ENCODE data around the gene ABHD2. TPM values are rescaled to one million over a fixed set of nuclear protein-coding genes. Genes with fewer than 3 reads are reported as not detected.

The ABHD2 gene
- total RNA-seq, 2 experiments from 2014 or later, result 36.0 to 39.2 TPM

GRCh38 chr15:89198196-89198595 is 109.9 kb downstream of the ABHD2 start:
- ChIA-PET CTCF (interaction anchor here (2.1 kb wide), 1 partner anchor 9 kb away, joined by 7 read pairs; no protein-coding TSS in a partner anchor), POLR2A (no interaction called here)
- Histone ChIP-seq H3K36me3 (ENCODE audit: insufficient read depth, low read length) (peaks cover 51% of the 10 kb centered on the region), H3K9me3 (ENCODE audit: control insufficient read depth in 1 of 2, insufficient read depth in 1 of 2, low read length in 2 of 2) (no peaks in the 10 kb centered on the region), H3K27me3 (ENCODE audit: control insufficient read depth in 1 of 2, insufficient read depth in 2 of 2, low read length in 2 of 2) (no peaks in the 10 kb centered on the region), H3K27ac (ENCODE audit: low read depth in 1 of 2, low read length in 2 of 2) (no peak overlapping the region), H3K4me1 (ENCODE audit: insufficient read depth, low read length) (peaks cover under 1% of the 10 kb centered on the region), H3K4me3 (ENCODE audit: low read length) (no peak overlapping the region)
- no peak for TF ChIP-seq CTCF (IDR thresholded peaks at IDR 0.05)
- no peak overlapping the region for H3K4me3 Mint-ChIP-seq
- no peak for ATAC-seq (ENCODE audit: poor library complexity)
- no peaks in the 10 kb centered on the region for H3K9me3 Mint-ChIP-seq
- H3K27ac Mint-ChIP-seq, result no peak overlapping the region
- H3K36me3 Mint-ChIP-seq (ENCODE audit: low read depth), result peaks cover 71% of the 10 kb centered on the region
- H3K4me1 Mint-ChIP-seq (ENCODE audit: low read depth), result peaks cover under 1% of the 10 kb centered on the region
- no peaks in the 10 kb centered on the region for H3K27me3 Mint-ChIP-seq
- intact Hi-C loops (cut with DNase I, micrococcal nuclease), result no loop called here
- DNase-seq, result no peak

- H3K27me3 ChIP-seq (ENCODE audit: control insufficient read depth in 1 of 2, insufficient read depth in 2 of 2, low read length in 2 of 2), result no peaks in the 10 kb centered on the region
- no peak for TF ChIP-seq CTCF (IDR thresholded peaks at IDR 0.05)
- Mint-ChIP-seq H3K4me3 (no peak overlapping the region), H3K27me3 (no peaks in the 10 kb centered on the region), H3K9me3 (no peaks in the 10 kb centered on the region), H3K36me3 (ENCODE audit: low read depth) (peaks cover 66% of the 10 kb centered on the region), H3K4me1 (ENCODE audit: low read depth) (peaks cover 8% of the 10 kb centered on the region), H3K27ac (no peak overlapping the region)
- peaks cover 45% of the 10 kb centered on the region for H3K36me3 ChIP-seq (ENCODE audit: insufficient read depth, low read length)
- DNase-seq (no peak), ATAC-seq (ENCODE audit: poor library complexity) (no peak)
- POLR2A ChIA-PET, result no interaction called here
- H3K4me3 ChIP-seq (ENCODE audit: low read length), result no peak overlapping the region
- CTCF ChIA-PET, result interaction anchor here (2.1 kb wide), 1 partner anchor 8 kb away, joined by 7 read pairs; no protein-coding TSS in a partner anchor
- H3K4me1 ChIP-seq (ENCODE audit: insufficient read depth, low read length), result peaks cover 8% of the 10 kb centered on the region
- H3K27ac ChIP-seq (ENCODE audit: low read depth in 1 of 2, low read length in 2 of 2), result no peak overlapping the region
- H3K9me3 ChIP-seq (ENCODE audit: control insufficient read depth in 1 of 2, insufficient read depth in 1 of 2, low read length in 2 of 2), result no peaks in the 10 kb centered on the region
- intact Hi-C loops (cut with DNase I, micrococcal nuclease), result no loop called here
Measured at GRCh38 chr15:89198934-89199333, 110.7 kb downstream of the ABHD2 start.

GRCh38 chr15:89199746-89200145 is 111.5 kb downstream of the ABHD2 start:
- no peak for ATAC-seq (ENCODE audit: poor library complexity)
- H3K36me3 Mint-ChIP-seq (ENCODE audit: low read depth), result peaks cover 58% of the 10 kb centered on the region
- TF ChIP-seq CTCF (IDR thresholded peaks at IDR 0.05), result no peak

More at GRCh38 chr15:89199746-89200145, 111.5 kb downstream of the ABHD2 start:
- intact Hi-C loops (cut with DNase I, micrococcal nuclease), result no loop called here
- H3K4me3 Mint-ChIP-seq, result no peak overlapping the region
- Histone ChIP-seq H3K27ac (ENCODE audit: low read depth in 1 of 2, low read length in 2 of 2) (no peak overlapping the region), H3K4me1 (ENCODE audit: insufficient read depth, low read length) (peaks cover 15% of the 10 kb centered on the region), H3K9me3 (ENCODE audit: control insufficient read depth in 1 of 2, insufficient read depth in 1 of 2, low read length in 2 of 2) (no peaks in the 10 kb centered on the region), H3K4me3 (ENCODE audit: low read length) (no peak overlapping the region), H3K36me3 (ENCODE audit: insufficient read depth, low read length) (peaks cover 37% of the 10 kb centered on the region), H3K27me3 (ENCODE audit: control insufficient read depth in 1 of 2, insufficient read depth in 2 of 2, low read length in 2 of 2) (no peaks in the 10 kb centered on the region)
- H3K9me3 Mint-ChIP-seq, result no peaks in the 10 kb centered on the region
- peaks cover 15% of the 10 kb centered on the region for H3K4me1 Mint-ChIP-seq (ENCODE audit: low read depth)
- no peaks in the 10 kb centered on the region for H3K27me3 Mint-ChIP-seq
- CTCF ChIA-PET, result no interaction called here
- H3K27ac Mint-ChIP-seq, result no peak overlapping the region
- POLR2A ChIA-PET, result interaction anchor here (0.9 kb wide), 1 partner anchor 111 kb away, joined by 3 read pairs; the partner anchor contains the start of gene ABHD2
- no peak for DNase-seq

All from CD4-positive, alpha-beta T cell (primary cell).